HG02610 (cell line): Measurements from ENCODE around the gene UGT1A5.

ENCODE experiments used
- ATAC-seq: cut with Tn5 transposase; IDR thresholded peaks from one replicate; pipeline ENCODE4 v1.9.1; 2021; ENCODE audit warnings: mild to moderate bottlenecking, moderate library complexity; ENCODE audit not compliant: unreplicated experiment

Gene UGT1A5

DNA sequence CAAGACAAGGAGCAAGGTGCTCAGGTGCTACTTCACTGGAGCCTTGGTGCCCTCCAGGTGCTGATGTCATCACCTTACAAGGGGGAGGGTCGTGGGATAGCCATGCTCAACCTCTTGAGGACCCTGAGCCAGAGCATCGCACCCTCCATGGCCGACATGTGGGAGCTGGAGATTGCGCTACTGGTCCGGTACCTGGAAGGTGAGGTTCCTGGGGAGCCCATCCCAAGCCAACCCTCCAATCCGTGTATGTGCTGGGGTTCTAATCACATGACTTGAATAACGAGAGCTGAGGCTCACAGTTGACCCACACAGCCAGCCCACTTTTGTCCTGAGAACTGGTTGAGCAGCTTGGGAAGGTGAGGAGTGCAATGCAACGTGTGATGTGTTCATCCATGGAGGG is 91.3 kb downstream of the UGT1A5 start:
- ATAC-seq: no peak

DNA sequence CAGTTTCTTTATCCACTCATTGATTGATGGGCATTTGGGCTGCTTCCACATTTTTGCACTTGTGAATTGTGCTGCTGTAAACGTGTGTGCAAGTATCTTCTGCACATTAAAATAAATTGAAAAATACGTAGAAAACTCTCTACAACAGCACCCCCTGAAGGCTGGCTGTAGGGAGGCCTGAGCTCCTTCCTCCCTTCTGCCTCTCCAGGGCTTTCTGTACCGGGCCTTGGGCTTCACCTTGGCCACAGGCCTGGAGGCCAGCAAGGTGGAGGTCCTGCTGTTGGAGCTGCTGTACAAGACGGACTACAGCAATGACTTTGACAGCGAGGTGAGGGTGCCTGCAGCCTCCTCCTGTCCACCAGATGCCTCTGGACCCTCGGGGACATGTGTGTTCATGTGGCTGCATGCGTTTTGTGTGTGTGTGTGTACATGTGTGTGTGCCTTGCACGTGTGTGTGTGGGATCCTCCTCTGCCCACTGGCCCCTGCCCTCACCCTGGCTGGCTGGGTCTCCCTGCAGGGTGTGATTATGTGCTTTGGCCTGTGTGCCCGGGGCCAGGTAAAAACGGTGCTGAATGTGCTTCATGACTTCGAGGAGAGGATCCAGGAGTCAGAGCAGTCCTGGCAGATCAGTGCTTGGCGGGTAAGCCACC is 94.6 kb downstream of the UGT1A5 start:
- ATAC-seq: no peak

DNA sequence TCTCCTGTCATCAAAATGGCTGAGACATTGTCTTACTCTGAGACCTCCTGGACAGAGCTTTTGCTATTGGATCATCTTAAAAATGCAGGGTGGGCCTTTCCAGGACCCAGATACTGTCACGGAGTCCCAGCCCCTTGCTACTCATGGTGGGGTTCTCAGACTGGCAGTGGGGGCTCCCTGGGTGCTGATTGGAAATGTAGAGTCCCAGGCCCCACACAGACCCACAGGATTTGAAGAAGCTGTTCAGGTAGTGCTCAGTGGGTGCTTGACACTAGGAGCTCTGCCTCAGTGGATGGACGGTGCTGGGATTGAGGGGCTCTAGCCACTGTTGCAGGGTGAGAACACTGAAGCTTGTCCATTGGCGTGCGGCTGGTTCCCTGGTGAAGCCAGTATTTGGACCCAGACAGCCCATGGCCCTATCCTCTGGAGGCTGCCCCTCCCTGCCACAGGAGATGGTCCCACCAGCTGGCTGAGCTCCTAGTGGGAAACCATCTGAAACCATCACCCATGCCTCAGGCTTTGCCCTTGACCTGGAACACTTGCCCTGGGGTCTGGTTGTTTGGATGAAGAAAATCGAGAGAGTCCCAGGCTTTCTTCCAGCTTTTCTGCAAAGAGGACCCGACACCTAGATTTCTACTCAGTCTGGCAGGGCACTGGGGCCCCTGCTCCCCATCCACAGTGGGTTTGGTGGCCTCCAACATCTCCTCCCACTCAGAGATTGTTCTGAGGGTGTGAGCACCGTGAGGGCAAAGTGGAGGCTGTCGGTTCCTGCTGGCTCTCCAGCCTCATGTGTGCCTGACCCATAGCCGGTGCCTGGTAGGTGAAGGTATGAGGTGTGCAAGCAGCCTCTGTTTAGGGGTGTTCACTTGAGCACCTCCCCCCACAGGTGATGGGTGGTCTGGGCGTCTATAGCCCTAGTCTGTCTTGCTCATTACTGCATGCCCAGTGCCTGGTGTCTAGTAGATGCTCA is 95.5 kb downstream of the UGT1A5 start:
- no peak for ATAC-seq

DNA sequence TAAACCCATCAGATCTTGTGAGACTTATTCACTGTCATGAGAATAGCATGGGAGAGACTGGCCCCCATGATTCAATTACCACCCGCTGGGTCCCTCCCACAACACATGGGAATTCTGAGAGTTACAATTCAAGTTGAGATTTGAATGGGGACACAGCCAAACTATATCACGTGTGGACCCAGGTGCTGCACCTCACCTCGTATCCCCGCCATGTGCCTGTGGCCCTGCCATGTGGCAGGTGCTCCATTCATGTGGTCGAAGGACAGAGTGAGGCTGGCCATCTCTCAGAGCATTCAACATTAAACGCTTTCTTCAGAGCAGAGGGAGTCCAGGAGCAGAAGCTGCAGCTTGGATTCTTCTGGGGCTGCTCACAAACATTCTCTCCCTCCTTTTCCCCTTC is 97.7 kb downstream of the UGT1A5 start:
- no peak for ATAC-seq

GRCh38 chr2:233811087-233811486 is 98.4 kb downstream of the UGT1A5 start:
- ATAC-seq: no peak

DNA sequence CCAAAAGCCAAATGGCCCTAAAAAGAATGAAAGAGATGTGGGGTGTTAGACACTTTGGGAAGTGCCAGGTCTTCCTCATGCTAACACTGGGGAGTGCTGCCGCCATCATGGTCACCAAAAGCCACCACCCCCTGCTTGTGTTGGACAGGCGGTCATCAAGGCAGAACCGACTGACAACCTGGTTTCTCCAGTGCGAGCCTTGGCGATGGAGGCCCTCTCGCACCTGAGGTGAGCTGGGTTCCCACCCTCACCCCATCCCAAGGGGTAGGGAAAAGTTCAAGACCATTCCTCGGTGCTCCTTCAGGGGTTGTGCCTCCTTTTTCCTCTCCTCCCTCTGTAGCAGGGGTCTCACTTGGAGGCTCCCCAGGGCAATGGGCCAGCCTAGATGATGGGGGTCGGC is 99.0 kb downstream of the UGT1A5 start:
- no peak for ATAC-seq

GRCh38 chr2:233813236-233814055 is 100.7 kb downstream of the UGT1A5 start:
- no peak for ATAC-seq

GRCh38 chr2:233814056-233814835 is 101.5 kb downstream of the UGT1A5 start:
- ATAC-seq: no peak

GRCh38 chr2:233815861-233816260 is 103.2 kb downstream of the UGT1A5 start:
- no peak for ATAC-seq

DNA sequence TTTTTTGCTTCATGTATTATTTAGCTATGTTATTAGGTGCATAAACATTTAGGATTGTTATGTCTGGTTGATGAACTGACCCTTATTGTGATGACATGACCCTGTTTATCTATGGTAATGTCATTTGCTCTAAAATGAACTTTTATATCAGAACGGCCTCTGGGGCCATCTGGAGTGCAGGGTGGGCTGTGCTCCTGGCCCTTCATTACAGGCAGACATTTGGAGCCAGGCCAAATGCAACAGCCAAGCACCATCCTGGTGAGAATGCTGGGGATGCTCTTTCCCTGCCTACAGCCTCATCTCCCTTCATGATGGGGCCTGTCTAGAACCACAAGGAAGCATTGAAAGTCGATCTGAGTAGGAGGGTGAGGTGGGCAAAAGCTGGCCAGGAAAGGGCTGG is 103.6 kb downstream of the UGT1A5 start:
- no peak for ATAC-seq

DNA sequence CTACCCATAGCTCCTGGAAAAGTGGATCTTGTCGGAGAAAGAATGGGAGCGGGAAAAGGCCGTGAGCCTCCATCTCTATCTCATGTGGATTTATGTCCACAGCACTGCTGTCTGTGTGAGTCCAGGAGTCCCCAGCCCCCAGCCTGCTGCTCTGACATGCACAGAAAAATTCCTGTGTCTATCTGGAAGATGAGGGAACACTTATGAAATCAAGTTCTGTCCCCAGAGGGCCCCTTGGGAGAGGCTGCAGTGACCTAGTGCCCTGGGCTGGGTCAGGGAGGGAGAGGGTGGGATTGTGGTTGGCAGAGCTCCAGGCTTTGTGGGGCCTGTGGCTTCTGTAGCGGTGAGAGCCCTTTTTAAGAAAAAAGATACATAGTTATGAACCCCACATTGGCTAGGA is 104.1 kb downstream of the UGT1A5 start:
- no peak for ATAC-seq

- ATAC-seq: no peak
Measured at GRCh38 chr2:233817361-233817911, 104.7 kb downstream of the UGT1A5 start.

- ATAC-seq: no peak
Measured at GRCh38 chr2:233817995-233818638, 105.4 kb downstream of the UGT1A5 start.

GRCh38 chr2:233818639-233819621 is 106.2 kb downstream of the UGT1A5 start:
- no peak for ATAC-seq

DNA sequence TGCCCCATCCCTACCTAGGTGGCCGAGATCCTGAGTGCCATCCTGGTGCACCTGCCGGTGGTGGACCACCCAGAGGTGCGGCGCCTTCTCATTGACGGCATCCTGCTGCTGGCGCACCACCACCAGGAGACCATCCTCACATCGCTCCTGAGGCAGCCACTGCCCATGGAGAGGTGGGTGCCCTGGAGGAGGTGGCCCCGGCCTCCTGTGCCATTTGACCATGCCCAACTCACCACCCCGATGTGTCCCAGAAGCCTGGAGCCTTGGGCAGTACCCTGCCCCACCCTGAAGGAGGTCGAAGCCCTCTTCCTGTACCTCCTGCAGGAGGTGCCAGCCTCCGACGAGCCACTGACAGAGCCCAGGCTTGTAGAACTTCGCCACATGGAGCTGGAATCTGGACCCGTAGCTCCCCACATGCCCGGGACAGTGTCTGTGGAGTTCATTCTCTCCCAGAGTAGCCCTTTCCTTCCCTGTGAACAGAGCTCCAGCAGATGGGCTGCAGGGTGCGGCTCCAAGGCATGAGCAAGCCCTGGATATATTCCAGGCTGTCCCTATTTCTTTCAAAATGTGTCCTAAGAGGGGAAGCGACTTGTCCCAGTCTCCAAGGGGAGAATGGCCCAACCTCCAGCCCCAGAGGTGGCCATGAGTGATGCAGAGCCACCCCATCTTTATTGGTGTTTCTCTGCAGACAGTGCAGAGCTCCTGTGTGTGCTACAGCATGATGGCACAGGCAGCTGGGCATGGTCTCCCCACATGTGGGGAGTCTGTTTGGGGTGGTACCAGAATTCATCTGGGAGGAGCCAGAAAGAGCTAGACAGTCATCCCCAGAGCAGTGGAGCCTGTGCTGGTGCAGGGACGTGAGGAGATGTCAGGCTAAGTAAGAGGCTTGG is 107.4 kb downstream of the UGT1A5 start:
- ATAC-seq: no peak

DNA sequence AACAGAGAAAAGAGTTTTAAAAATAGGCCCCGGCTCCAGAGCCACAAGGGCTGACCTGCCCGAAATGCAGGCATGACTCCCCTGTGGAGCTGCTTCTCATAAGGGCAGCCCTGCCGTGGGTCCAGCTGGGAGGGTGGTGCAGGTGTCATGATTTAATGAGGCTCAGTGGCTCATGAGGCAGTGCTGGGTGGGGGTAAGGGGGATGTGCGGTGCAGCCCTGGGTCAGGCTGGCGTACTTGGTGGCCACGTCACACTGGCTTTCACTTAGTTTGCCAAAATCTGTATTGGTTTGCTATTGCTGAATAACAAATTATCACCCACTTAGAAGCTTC is 108.0 kb downstream of the UGT1A5 start:
- no peak for ATAC-seq

DNA sequence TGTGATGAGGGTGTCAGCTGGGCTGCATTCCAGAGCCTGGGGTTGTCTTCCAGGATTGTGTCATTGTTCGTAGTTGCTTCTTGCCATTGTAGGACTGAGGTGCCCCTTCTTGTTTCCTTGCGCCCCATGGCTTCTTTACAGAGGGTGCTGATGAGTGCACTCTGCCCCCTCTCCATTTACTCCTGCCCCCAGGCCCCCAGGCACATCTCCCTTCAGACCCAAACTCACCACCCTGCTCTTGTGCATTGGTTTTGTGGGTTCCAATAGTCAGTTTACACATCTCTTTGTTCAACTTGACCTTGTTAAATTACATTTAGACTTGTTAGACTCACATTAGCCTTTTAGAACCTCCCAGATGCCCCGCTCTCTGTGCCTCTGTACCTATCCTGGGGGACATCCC is 108.5 kb downstream of the UGT1A5 start:
- no peak for ATAC-seq

- ATAC-seq: no peak
Measured at GRCh38 chr2:233821709-233822100, 109.0 kb downstream of the UGT1A5 start.
